GM10266 (cell line): Measurements from ENCODE around the gene MICA.
"Not testable (repeated sequence)": the region's sequence is repeated elsewhere in the genome, so short reads cannot be mapped to it uniquely, and the experiment has no call there.

ENCODE experiments used
- DNase-seq: peaks from one replicate; pipeline ENCODE4 v3.0.0; 2012; ENCODE audit errors: extremely low spot score
- CTCF ChIP-seq: IDR thresholded peaks from 2 replicates; pipeline ENCODE4 v1.5.1; 2012; ENCODE audit warnings: mild to moderate bottlenecking, low read depth; ENCODE audit not compliant: control insufficient read depth, insufficient read depth; ENCODE audit errors: missing control alignments

Gene MICA

GRCh38 chr6:31368461-31368860 is 34.9 kb upstream of the MICA start:
- no peak for DNase-seq
- TF ChIP-seq CTCF = no peak

- not testable (repeated sequence) for DNase-seq
Observed at GRCh38 chr6:31374118-31374517, 29.3 kb upstream of the MICA start.

- TF ChIP-seq CTCF = no peak
- DNase-seq = no peak
Observed at GRCh38 chr6:31375699-31376098, 27.7 kb upstream of the MICA start.

GRCh38 chr6:31377029-31377428 is 26.4 kb upstream of the MICA start:
- no peak for TF ChIP-seq CTCF
- no peak for DNase-seq

GRCh38 chr6:31378062-31378720 is 25.2 kb upstream of the MICA start:
- DNase-seq = no peak
- TF ChIP-seq CTCF = no peak

GRCh38 chr6:31378721-31379103 is 24.7 kb upstream of the MICA start:
- no peak for DNase-seq
- no peak for TF ChIP-seq CTCF

GRCh38 chr6:31379850-31380249 is 23.5 kb upstream of the MICA start:
- no peak for TF ChIP-seq CTCF
- DNase-seq = no peak

- TF ChIP-seq CTCF = no peak
Observed at GRCh38 chr6:31381666-31382065, 21.7 kb upstream of the MICA start.

More at GRCh38 chr6:31381666-31382065, 21.7 kb upstream of the MICA start:
- no peak for DNase-seq
